CD8-positive, alpha-beta memory T cell (primary cell): ENCODE results near the gene COPS6. TPM values are rescaled to one million over a fixed set of nuclear protein-coding genes. Genes with fewer than 3 reads are reported as not detected.
A peak's percentile ranks its signal among the peaks of the same experiment; 100 is the strongest.

Experiments used
- CTCF ChIA-PET: fragments of 350-600 bp; sonication (Branson Sonifier 250); formaldehyde crosslinking; loops from one replicate; lab custom pipeline; 2021; ENCODE audit warnings: antibody characterized with exemption; lab: Charles Lee
- POLR2A ChIA-PET: fragments of 350-600 bp; sonication (Branson Sonifier 250); formaldehyde crosslinking; loops from one replicate; lab custom pipeline; 2021; ENCODE audit warnings: antibody characterized with exemption; lab: Charles Lee
- DNase-seq, 5 donors: peaks; one replicate each; pipeline versions ENCODE4 v3.0.0 to v3.0.0-alpha.2; 2020 to 2022; ENCODE audit warnings: mixed read lengths in 1 of 5
- H3K27ac ChIP-seq: one replicate; pipeline ENCODE4 v1.7.0; 2013; ENCODE audit warnings: low read depth, mild to moderate bottlenecking, low read length, moderate library complexity
- H3K27me3 ChIP-seq: 2 replicates; pipeline ENCODE4 v1.7.0; 2013; ENCODE audit warnings: low read length, mild to moderate bottlenecking; ENCODE audit not compliant: insufficient read depth, poor library complexity, severe bottlenecking
- H3K36me3 ChIP-seq: 2 replicates; pipeline ENCODE4 v1.7.0; 2013; ENCODE audit warnings: mild to moderate bottlenecking, low read length, moderate library complexity; ENCODE audit not compliant: insufficient read depth
- H3K4me1 ChIP-seq: 2 replicates; pipeline ENCODE4 v1.7.0; 2013; ENCODE audit warnings: mild to moderate bottlenecking, low read length, moderate library complexity; ENCODE audit not compliant: insufficient read depth
- H3K4me3 ChIP-seq: 2 replicates; pipeline ENCODE4 v1.7.0; 2013; ENCODE audit warnings: mild to moderate bottlenecking, low read length
- H3K9me3 ChIP-seq: 2 replicates; pipeline ENCODE4 v1.7.0; 2013; ENCODE audit warnings: mild to moderate bottlenecking, low read length
- H3K27ac Mint-ChIP-seq, 8 donors: one replicate each; pipeline ENCODE4 v1.8.0; 2020 to 2021; ENCODE audit warnings: mixed read lengths in 8 of 8, mild to moderate bottlenecking in 6 of 8, inconsistent platforms in 3 of 8, moderate library complexity in 3 of 8
- H3K27me3 Mint-ChIP-seq, 2 donors: one replicate each; pipeline ENCODE4 v1.8.0; 2020 to 2021; ENCODE audit warnings: mixed read lengths in 2 of 2, mild to moderate bottlenecking in 1 of 2, moderate library complexity in 1 of 2
- H3K36me3 Mint-ChIP-seq, 3 donors: one replicate each; pipeline ENCODE4 v1.8.0; 2020 to 2021; ENCODE audit warnings: mixed read lengths in 3 of 3, inconsistent platforms in 1 of 3, mild to moderate bottlenecking in 1 of 3
- H3K4me1 Mint-ChIP-seq, 3 donors: one replicate each; pipeline ENCODE4 v1.8.0; 2020 to 2021; ENCODE audit warnings: mixed read lengths in 3 of 3, inconsistent platforms in 1 of 3, mild to moderate bottlenecking in 1 of 3
- H3K4me3 Mint-ChIP-seq, 7 donors: one replicate each; pipeline ENCODE4 v1.8.0; 2020 to 2021; ENCODE audit warnings: mixed read lengths in 7 of 7, mild to moderate bottlenecking in 6 of 7, moderate library complexity in 4 of 7, inconsistent platforms in 2 of 7
- H3K9me3 Mint-ChIP-seq, 5 donors: one replicate each; pipeline ENCODE4 v1.8.0; 2020 to 2022; ENCODE audit warnings: mixed read lengths in 5 of 5, mild to moderate bottlenecking in 3 of 5, moderate library complexity in 2 of 5, inconsistent platforms in 1 of 5
- polyA plus RNA-seq: library from polyadenylated mRNA; unstranded; fragments of 300-500 nt; fragmentation: Illumina TruSeq; gene quantifications from one replicate; pipeline ENCODE4 v1.2.3, GENCODE V29; 2021
- total RNA-seq, 2 experiments: library from RNA; stranded (reverse); gene quantifications; one replicate each; pipeline ENCODE4 v1.2.3, GENCODE V29; 2021

The COPS6 gene
- total and polyA plus RNA-seq, 3 experiments from 2014 or later: 110 to 144 (median 111) TPM

- Histone ChIP-seq H3K4me1 (no peaks in the 10 kb centered on the region), H3K4me3 (no peak overlapping the region), H3K9me3 (no peaks in the 10 kb centered on the region), H3K27me3 (no peaks in the 10 kb centered on the region), H3K36me3 (peaks cover 7% of the 10 kb centered on the region), H3K27ac (no peak overlapping the region)
- no peaks in the 10 kb centered on the region for H3K27me3 Mint-ChIP-seq
- no peak for DNase-seq
- ChIA-PET CTCF (interaction anchor here (1.0 kb wide), 1 partner anchor 24 kb away, joined by 3 read pairs; no protein-coding TSS in a partner anchor), POLR2A (no interaction called here)
- no peak overlapping the region for H3K4me3 Mint-ChIP-seq
- no peak overlapping the region for H3K27ac Mint-ChIP-seq
- peaks cover 2 to 4% (median 4%) of the 10 kb centered on the region in 3 donors for H3K4me1 Mint-ChIP-seq
- no peaks in the 10 kb centered on the region for H3K9me3 Mint-ChIP-seq
- H3K36me3 Mint-ChIP-seq: peaks cover 0 to 44% (median 7%) of the 10 kb centered on the region in 3 donors
Observed at GRCh38 chr7:100057006-100057405, 31.8 kb upstream of the COPS6 start.

- Mint-ChIP-seq H3K27ac (no peak overlapping the region), H3K36me3 (peaks cover 0 to 56% (median 8%) of the 10 kb centered on the region in 3 donors), H3K27me3 (no peaks in the 10 kb centered on the region), H3K4me1 (peaks cover 0 to 4% (median 0%) of the 10 kb centered on the region in 3 donors), H3K9me3 (no peaks in the 10 kb centered on the region), H3K4me3 (no peak overlapping the region)
- H3K27me3 ChIP-seq: no peaks in the 10 kb centered on the region
- DNase-seq: no peak
- no peaks in the 10 kb centered on the region for H3K4me1 ChIP-seq
- no peak overlapping the region for H3K4me3 ChIP-seq
- POLR2A ChIA-PET: no interaction called here
- H3K36me3 ChIP-seq: peaks cover 11% of the 10 kb centered on the region
- no peaks in the 10 kb centered on the region for H3K9me3 ChIP-seq
- H3K27ac ChIP-seq: no peak overlapping the region
- CTCF ChIA-PET: no interaction called here
Observed at GRCh38 chr7:100059251-100059739, 29.5 kb upstream of the COPS6 start.

- no peaks in the 10 kb centered on the region for H3K4me1 ChIP-seq
- Mint-ChIP-seq H3K27me3 (no peaks in the 10 kb centered on the region), H3K4me1 (peaks cover 0 to 4% (median 0%) of the 10 kb centered on the region in 3 donors), H3K9me3 (no peaks in the 10 kb centered on the region), H3K36me3 (peaks cover 0 to 70% (median 10%) of the 10 kb centered on the region in 3 donors), H3K4me3 (no peak overlapping the region), H3K27ac (peak overlapping the region in 1 of 8 donors; percentile 38)
- H3K9me3 ChIP-seq: no peaks in the 10 kb centered on the region
- H3K4me3 ChIP-seq: no peak overlapping the region
- CTCF ChIA-PET: interaction anchor here (1.2 kb wide), 1 partner anchor 11 kb away, joined by 3 read pairs; no protein-coding TSS in a partner anchor
- POLR2A ChIA-PET: no interaction called here
- no peaks in the 10 kb centered on the region for H3K27me3 ChIP-seq
- H3K36me3 ChIP-seq: peaks cover 11% of the 10 kb centered on the region
- H3K27ac ChIP-seq: no peak overlapping the region
- no peak for DNase-seq
Observed at GRCh38 chr7:100061518-100062193, 27.1 kb upstream of the COPS6 start.

GRCh38 chr7:100063376-100063775 is 25.4 kb upstream of the COPS6 start:
- Histone ChIP-seq H3K4me3 (no peak overlapping the region), H3K27me3 (no peaks in the 10 kb centered on the region), H3K27ac (no peak overlapping the region), H3K36me3 (peaks cover 4% of the 10 kb centered on the region), H3K9me3 (no peaks in the 10 kb centered on the region), H3K4me1 (no peaks in the 10 kb centered on the region)
- no peak for DNase-seq
- peaks cover 0 to 2% (median 0%) of the 10 kb centered on the region in 5 donors for H3K9me3 Mint-ChIP-seq
- H3K27ac Mint-ChIP-seq: no peak overlapping the region
- no peaks in the 10 kb centered on the region for H3K27me3 Mint-ChIP-seq
- CTCF ChIA-PET: no interaction called here
- H3K4me1 Mint-ChIP-seq: peaks cover 0 to 4% (median 0%) of the 10 kb centered on the region in 3 donors
- H3K4me3 Mint-ChIP-seq: no peak overlapping the region
- H3K36me3 Mint-ChIP-seq: peaks cover 0 to 61% (median 8%) of the 10 kb centered on the region in 3 donors
- POLR2A ChIA-PET: no interaction called here

GRCh38 chr7:100064162-100064561 is 24.6 kb upstream of the COPS6 start:
- H3K9me3 ChIP-seq: no peaks in the 10 kb centered on the region
- peaks cover 0 to 53% (median 8%) of the 10 kb centered on the region in 3 donors for H3K36me3 Mint-ChIP-seq
- peaks cover 0 to 4% (median 0%) of the 10 kb centered on the region in 3 donors for H3K4me1 Mint-ChIP-seq
- H3K27me3 ChIP-seq: no peaks in the 10 kb centered on the region
- H3K9me3 Mint-ChIP-seq: peaks cover 0 to 2% (median 0%) of the 10 kb centered on the region in 5 donors
- no peaks in the 10 kb centered on the region for H3K27me3 Mint-ChIP-seq
- H3K27ac Mint-ChIP-seq: no peak overlapping the region
- CTCF ChIA-PET: no interaction called here
- DNase-seq: no peak
- no peaks in the 10 kb centered on the region for H3K4me1 ChIP-seq
- no peak overlapping the region for H3K4me3 Mint-ChIP-seq
- H3K36me3 ChIP-seq: peaks cover 4% of the 10 kb centered on the region
- H3K4me3 ChIP-seq: no peak overlapping the region
- no peak overlapping the region for H3K27ac ChIP-seq
- POLR2A ChIA-PET: no interaction called here

GRCh38 chr7:100065452-100066186 is 23.1 kb upstream of the COPS6 start:
- no peaks in the 10 kb centered on the region for H3K27me3 ChIP-seq
- peaks cover 11 to 59% (median 12%) of the 10 kb centered on the region in 3 donors for H3K36me3 Mint-ChIP-seq
- peaks cover 10% of the 10 kb centered on the region for H3K36me3 ChIP-seq
- no peak overlapping the region for H3K27ac Mint-ChIP-seq
- no peaks in the 10 kb centered on the region for H3K27me3 Mint-ChIP-seq
- ChIA-PET POLR2A (no interaction called here), CTCF (no interaction called here)
- H3K4me3 ChIP-seq: no peak overlapping the region
- peaks cover 6% of the 10 kb centered on the region for H3K9me3 ChIP-seq
- no peak overlapping the region for H3K4me3 Mint-ChIP-seq
- DNase-seq: no peak
- peaks cover 0 to 6% (median 4%) of the 10 kb centered on the region in 5 donors for H3K9me3 Mint-ChIP-seq
- H3K27ac ChIP-seq: no peak overlapping the region
- H3K4me1 Mint-ChIP-seq: no peaks in the 10 kb centered on the region
- H3K4me1 ChIP-seq: no peaks in the 10 kb centered on the region

GRCh38 chr7:100066953-100067352 is 21.8 kb upstream of the COPS6 start:
- H3K4me3 Mint-ChIP-seq: no peak overlapping the region
- peaks cover 24 to 62% (median 24%) of the 10 kb centered on the region in 3 donors for H3K36me3 Mint-ChIP-seq
- Histone ChIP-seq H3K9me3 (peaks cover 19% of the 10 kb centered on the region), H3K36me3 (peaks cover 23% of the 10 kb centered on the region), H3K4me3 (no peak overlapping the region), H3K4me1 (no peaks in the 10 kb centered on the region), H3K27ac (no peak overlapping the region), H3K27me3 (no peaks in the 10 kb centered on the region)
- ChIA-PET POLR2A (no interaction called here), CTCF (no interaction called here)
- H3K27ac Mint-ChIP-seq: no peak overlapping the region
- no peaks in the 10 kb centered on the region for H3K27me3 Mint-ChIP-seq
- no peak for DNase-seq
- H3K9me3 Mint-ChIP-seq: peaks cover 5 to 19% (median 17%) of the 10 kb centered on the region in 5 donors
- no peaks in the 10 kb centered on the region for H3K4me1 Mint-ChIP-seq

GRCh38 chr7:100069991-100070390 is 18.8 kb upstream of the COPS6 start:
- peaks cover 26% of the 10 kb centered on the region for H3K9me3 ChIP-seq
- no peak overlapping the region for H3K4me3 ChIP-seq
- no peaks in the 10 kb centered on the region for H3K27me3 ChIP-seq
- no peaks in the 10 kb centered on the region for H3K4me1 ChIP-seq
- peaks cover 48% of the 10 kb centered on the region for H3K36me3 ChIP-seq
- H3K4me3 Mint-ChIP-seq: no peak overlapping the region
- H3K27ac Mint-ChIP-seq: peak overlapping the region in 1 of 8 donors; percentile 52
- peaks cover 36 to 69% (median 48%) of the 10 kb centered on the region in 3 donors for H3K36me3 Mint-ChIP-seq
- no peaks in the 10 kb centered on the region for H3K4me1 Mint-ChIP-seq
- no peak for DNase-seq
- H3K27ac ChIP-seq: no peak overlapping the region
- H3K9me3 Mint-ChIP-seq: peaks cover 11 to 30% (median 27%) of the 10 kb centered on the region in 5 donors
- H3K27me3 Mint-ChIP-seq: no peaks in the 10 kb centered on the region
- CTCF ChIA-PET: interaction anchor here (0.6 to 0.7 kb wide), 2 partner anchors 16 to 60 kb away, joined by 3 read pairs; no protein-coding TSS in a partner anchor
- POLR2A ChIA-PET: no interaction called here
